NCI-H1048 (cell line): ENCODE results near the gene PEX11B.

ENCODE experiments used
- DNase-seq: peaks from one replicate; lab custom pipeline; 2025; lab: John Stamatoyannopoulos, UW

Gene PEX11B

DNA sequence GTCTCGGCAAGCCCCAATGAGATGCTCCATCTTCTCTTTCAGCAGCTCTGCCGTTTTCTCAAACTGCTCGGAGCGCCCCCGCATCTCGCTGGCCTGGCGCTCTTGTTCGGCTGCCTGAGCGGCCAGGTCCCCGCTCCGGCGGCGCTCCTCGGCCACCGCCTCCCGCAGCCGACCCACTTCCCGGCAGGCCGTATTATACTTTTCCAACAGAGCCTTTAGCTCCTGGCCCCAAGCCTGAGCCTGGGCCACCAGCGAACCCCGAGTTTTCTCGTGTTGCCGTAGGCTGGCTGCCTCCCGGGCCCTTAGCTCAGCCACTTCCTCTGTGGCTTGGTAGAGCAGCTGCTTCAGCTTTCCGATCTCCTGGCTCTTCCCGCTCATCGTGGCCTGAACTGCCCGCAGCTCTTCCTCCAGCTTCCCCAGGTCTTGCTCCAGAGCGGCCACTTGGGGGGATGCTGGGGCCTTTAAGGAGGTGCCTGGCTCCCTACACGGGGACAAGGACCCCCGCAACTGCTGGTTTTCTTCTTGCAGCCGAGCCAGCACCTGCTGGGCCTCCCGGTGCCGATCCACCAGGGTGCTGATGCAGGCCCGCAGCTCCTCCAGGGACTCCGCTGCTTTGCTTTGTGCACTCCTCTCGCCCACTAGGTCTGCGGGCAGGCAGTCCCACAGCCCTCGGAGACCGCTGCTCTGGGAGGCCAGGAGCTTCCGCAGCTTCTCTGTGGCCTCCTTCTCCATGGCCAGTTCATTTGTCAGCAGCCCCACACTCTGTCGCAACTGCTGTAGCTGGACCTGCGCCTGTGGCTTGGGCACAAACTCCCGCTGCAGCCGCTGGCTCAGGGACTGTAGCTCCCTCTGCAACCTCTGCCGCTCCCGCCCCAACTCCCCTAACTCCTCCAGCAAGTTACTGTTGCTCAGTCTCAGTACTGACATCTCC lies 46.3 kb downstream of the PEX11B start:
- no peak for DNase-seq

DNA sequence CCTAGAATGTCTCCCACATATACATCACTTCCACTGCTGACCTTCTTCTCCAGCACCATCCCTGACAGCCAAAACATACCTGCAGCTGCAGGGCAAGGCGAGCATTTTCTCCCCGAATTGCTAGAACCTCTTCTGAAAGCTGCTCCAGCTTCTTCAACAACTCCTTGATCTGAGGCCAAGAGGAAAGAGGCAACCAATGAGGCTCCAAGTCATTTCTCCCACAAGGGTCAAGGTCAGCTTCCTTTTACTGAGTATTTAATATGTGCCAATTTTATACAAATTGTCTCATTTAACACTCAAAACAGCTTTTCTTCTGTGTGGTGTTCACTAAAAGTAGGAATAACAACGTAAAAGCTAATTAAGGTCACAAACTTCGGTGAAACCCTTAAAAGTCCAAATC lies 50.3 kb downstream of the PEX11B start:
- DNase-seq, result no peak

DNA sequence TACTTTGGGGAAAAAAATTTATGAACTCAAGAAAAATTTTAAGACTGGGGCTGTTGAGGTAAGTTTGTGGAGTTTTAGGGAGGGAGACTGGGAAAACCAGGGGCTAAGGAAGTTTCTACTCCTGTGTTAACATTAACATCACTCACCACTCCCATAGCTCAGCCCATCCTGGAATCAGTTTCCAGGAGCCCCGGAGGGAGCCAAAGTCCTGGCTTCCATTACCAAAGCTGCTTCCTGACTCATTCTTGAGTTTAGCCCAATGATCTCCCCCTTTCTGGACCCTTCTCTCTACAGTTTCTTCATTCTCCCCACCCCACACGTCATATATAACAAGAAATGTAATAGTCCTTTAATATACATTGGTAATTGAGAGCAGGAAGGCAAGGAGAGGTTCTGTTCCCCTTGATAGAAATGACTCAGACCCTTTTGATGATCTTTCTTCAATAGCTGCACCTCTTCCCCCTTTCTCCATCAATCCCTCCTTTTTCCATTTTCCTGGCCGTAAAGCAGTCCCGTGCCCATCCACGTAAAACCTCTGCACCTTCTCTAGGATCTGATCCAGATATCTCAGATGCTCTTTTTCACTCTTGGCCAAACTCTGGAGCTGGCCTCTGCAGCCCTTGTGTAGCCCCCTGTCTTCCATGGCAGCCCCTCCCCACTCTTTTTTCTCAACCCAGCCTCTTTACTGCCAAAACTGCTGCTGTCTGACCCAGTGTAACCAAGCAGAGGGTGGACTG lies 55.1 kb downstream of the PEX11B start:
- DNase-seq, result no peak
